Caco-2 (cell line): ENCODE measurements around the gene POLD4. TPM values are rescaled to one million over a fixed set of nuclear protein-coding genes. Genes with fewer than 3 reads are reported as not detected.

Source experiments
- BruUV-seq: library from RNA; stranded (reverse); fragments of 400-500 nt; replicated peaks from 2 replicates; lab custom pipeline; 2021; lab: Mats Ljungman, UMichigan
- CTCF ChIA-PET: fragments of 300-600 bp; sonication (Branson Sonifier 250); formaldehyde crosslinking; loops from one replicate; lab custom pipeline; 2022; ENCODE audit warnings: antibody characterized with exemption; lab: Charles Lee
- POLR2A ChIA-PET: fragments of 300-600 bp; sonication (Branson Sonifier 250); formaldehyde crosslinking; loops from one replicate; lab custom pipeline; 2022; ENCODE audit warnings: antibody characterized with exemption; lab: Charles Lee
- DNase-seq, 2 experiments: peaks; one replicate each; pipeline versions ENCODE4 v3.0.0 to v3.0.0-alpha.2; 2020 to 2022
- H3K27me3 ChIP-seq: replicated peaks from 2 replicates; pipeline ENCODE4 v1.6.0; 2011; ENCODE audit warnings: low read length; ENCODE audit not compliant: control insufficient read depth, insufficient read depth
- H3K36me3 ChIP-seq: 2 replicates; pipeline ENCODE4 v1.5.1; 2011; ENCODE audit warnings: low read length; ENCODE audit not compliant: control insufficient read depth, insufficient read depth
- H3K4me1 ChIP-seq: fragments of 250-450 bp; sonication (Bioruptor Pico); 2 replicates; pipeline ENCODE4 v1.5.1; 2020; ENCODE audit warnings: mild to moderate bottlenecking
- H3K4me3 ChIP-seq: 2 replicates; pipeline ENCODE4 v1.5.1; 2011; ENCODE audit warnings: low read depth, mild to moderate bottlenecking, control low read depth, low read length
- H3K9me3 ChIP-seq: fragments of 250-450 bp; sonication (Bioruptor Pico); 2 replicates; pipeline ENCODE4 v1.5.1; 2020; ENCODE audit warnings: mild to moderate bottlenecking, moderate library complexity
- H3K27ac Mint-ChIP-seq: one replicate; pipeline ENCODE4 v1.8.0; 2022; ENCODE audit warnings: mixed read lengths; ENCODE audit not compliant: unreplicated experiment
- H3K27me3 Mint-ChIP-seq: one replicate; pipeline ENCODE4 v1.8.0; 2022; ENCODE audit warnings: mixed read lengths; ENCODE audit not compliant: insufficient read depth, unreplicated experiment
- H3K36me3 Mint-ChIP-seq: one replicate; pipeline ENCODE4 v1.8.0; 2022; ENCODE audit warnings: mild to moderate bottlenecking, mixed read lengths; ENCODE audit not compliant: insufficient read depth, unreplicated experiment
- H3K4me1 Mint-ChIP-seq: one replicate; pipeline ENCODE4 v1.8.0; 2022; ENCODE audit warnings: low read depth, mixed read lengths; ENCODE audit not compliant: unreplicated experiment
- H3K4me3 Mint-ChIP-seq: one replicate; pipeline ENCODE4 v1.8.0; 2022; ENCODE audit warnings: mild to moderate bottlenecking, moderate library complexity, mixed read lengths; ENCODE audit not compliant: unreplicated experiment
- H3K9me3 Mint-ChIP-seq: one replicate; pipeline ENCODE4 v1.8.0; 2022; ENCODE audit warnings: mixed read lengths; ENCODE audit not compliant: unreplicated experiment
- intact Hi-C: fragments of 100-400 bp; cut with micrococcal nuclease; formaldehyde crosslinking; loops from one replicate; pipeline ENCODE4 v1.10.0; 2022; ENCODE audit not compliant: unreplicated experiment
- total RNA-seq: library from RNA; stranded (reverse); gene quantifications from 2 replicates; pipeline ENCODE4 v1.2.3, GENCODE V29; 2022
- TF ChIP-seq, protein P1 (sequence below), 2 experiments: fragments of 200-600 bp in 1 of 2; IDR thresholded peaks; 1 replicate in 1 of 2; 2 replicates in 1 of 2; pipeline versions ENCODE4 v1.5.1 to v1.8.0; 2011 to 2022; ENCODE audit warnings: antibody characterized with exemption in 1 of 2, control low read depth in 1 of 2, inconsistent platforms in 1 of 2, low read depth in 1 of 2, low read length in 1 of 2, mild to moderate bottlenecking in 1 of 2, moderate library complexity in 1 of 2; ENCODE audit not compliant: insufficient read depth in 1 of 2, severe bottlenecking in 1 of 2, unreplicated experiment in 1 of 2

POLD4 gene
- total RNA-seq, 1 experiment from 2014 or later = 29.8 TPM

DNA sequence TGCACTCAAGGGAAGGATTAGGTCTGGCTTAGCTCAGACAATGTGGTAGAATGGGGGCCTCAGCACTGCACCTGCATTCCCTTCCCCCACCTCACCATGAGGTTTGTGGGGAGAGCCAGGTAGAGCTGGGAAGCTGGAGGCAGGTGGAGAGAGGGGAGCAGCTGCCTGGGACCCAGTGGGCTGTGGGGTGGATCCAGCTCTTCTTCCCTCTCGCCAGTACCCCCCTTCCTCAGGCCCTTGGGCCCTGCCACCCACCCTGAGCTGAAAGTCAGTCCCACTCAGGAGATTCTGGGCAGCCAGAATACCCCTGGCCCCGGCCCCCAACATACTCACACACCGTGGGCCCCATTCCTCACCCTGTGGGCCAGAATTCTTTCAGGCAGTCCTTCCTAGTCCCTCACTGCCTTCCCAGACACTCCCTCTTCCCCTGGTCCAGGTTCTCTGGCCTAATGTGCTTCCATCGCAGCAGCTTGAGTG, 3.1 kb upstream of the POLD4 start:
- Mint-ChIP-seq H3K36me3 (peaks cover 16% of the 10 kb centered on the region), H3K9me3 (no peaks in the 10 kb centered on the region), H3K27ac (peak overlapping the region; percentile 81), H3K4me1 (peaks cover 14% of the 10 kb centered on the region), H3K27me3 (no peaks in the 10 kb centered on the region), H3K4me3 (peak overlapping the region; percentile 54)
- no peaks in the 10 kb centered on the region for H3K27me3 ChIP-seq
- no TSS peak for BruUV-seq
- CTCF ChIA-PET = interaction anchor here (0.6 to 17.9 kb wide), 8 partner anchors 11 to 345 kb away, joined by 3 to 775 read pairs (median 4); partner anchors contain the start of genes CLCF1, KDM2A and PPP1CA
- H3K9me3 ChIP-seq = no peaks in the 10 kb centered on the region
- H3K4me1 ChIP-seq = peaks cover 42% of the 10 kb centered on the region
- TF ChIP-seq, protein P1, sequence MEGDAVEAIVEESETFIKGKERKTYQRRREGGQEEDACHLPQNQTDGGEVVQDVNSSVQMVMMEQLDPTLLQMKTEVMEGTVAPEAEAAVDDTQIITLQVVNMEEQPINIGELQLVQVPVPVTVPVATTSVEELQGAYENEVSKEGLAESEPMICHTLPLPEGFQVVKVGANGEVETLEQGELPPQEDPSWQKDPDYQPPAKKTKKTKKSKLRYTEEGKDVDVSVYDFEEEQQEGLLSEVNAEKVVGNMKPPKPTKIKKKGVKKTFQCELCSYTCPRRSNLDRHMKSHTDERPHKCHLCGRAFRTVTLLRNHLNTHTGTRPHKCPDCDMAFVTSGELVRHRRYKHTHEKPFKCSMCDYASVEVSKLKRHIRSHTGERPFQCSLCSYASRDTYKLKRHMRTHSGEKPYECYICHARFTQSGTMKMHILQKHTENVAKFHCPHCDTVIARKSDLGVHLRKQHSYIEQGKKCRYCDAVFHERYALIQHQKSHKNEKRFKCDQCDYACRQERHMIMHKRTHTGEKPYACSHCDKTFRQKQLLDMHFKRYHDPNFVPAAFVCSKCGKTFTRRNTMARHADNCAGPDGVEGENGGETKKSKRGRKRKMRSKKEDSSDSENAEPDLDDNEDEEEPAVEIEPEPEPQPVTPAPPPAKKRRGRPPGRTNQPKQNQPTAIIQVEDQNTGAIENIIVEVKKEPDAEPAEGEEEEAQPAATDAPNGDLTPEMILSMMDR (IDR thresholded peaks at IDR 0.05; ENCODE audit: insufficient read depth in 1 of 2, low read depth in 1 of 2, low read length in 1 of 2, severe bottlenecking in 1 of 2, unreplicated experiment in 1 of 2) = no peak
- no peak for DNase-seq
- no peaks in the 10 kb centered on the region for H3K36me3 ChIP-seq
- intact Hi-C loops = no loop called here
- POLR2A ChIA-PET = interaction anchor here (1.7 kb wide), 1 partner anchor 18 kb away, joined by 8 read pairs; the partner anchor contains the start of gene CLCF1
- H3K4me3 ChIP-seq = no peak overlapping the region

DNA sequence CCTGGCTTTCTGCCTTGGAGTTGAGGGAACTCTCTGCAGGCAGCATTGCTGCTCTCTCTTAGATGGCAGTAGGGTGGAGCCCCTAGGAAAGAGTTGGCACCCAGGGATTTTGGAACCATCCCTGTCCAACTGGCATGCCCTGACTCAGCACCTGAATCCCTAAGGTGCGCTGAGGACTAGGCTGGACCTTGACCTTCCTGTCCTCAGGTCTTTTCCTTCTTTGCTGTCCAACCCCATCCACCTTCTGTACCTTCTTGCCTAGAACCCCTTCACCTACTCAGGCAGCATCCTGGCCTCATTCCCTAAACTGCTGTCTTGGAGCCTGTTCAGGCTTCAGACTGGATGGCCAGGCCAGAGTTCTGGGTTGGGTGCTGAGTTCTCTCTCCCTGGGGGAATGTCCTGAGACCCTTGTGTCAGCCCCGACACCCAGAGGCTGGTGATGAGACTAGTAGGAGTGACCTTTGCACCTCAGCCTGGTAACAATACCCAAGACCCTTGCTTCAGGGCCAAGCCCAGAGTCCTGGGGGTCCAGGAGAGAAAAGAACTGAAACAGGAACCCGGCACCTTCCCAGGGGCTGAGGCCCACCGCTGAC, 2.5 kb upstream of the POLD4 start:
- no peaks in the 10 kb centered on the region for H3K9me3 Mint-ChIP-seq
- Histone ChIP-seq H3K4me1 (peaks cover 45% of the 10 kb centered on the region), H3K36me3 (no peaks in the 10 kb centered on the region), H3K9me3 (no peaks in the 10 kb centered on the region), H3K4me3 (no peak overlapping the region), H3K27me3 (no peaks in the 10 kb centered on the region)
- H3K36me3 Mint-ChIP-seq = peaks cover 16% of the 10 kb centered on the region
- ChIA-PET POLR2A (interaction anchor here (0.9 to 1.7 kb wide), 3 partner anchors 18 to 113 kb away, joined by 3 to 8 read pairs (median 8); partner anchors contain the start of genes CLCF1 and PPP1CA), CTCF (interaction anchor here (0.7 to 17.9 kb wide), 9 partner anchors 10 to 239 kb away, joined by 3 to 775 read pairs (median 12); partner anchors contain the start of genes CLCF1, KDM2A, PPP1CA and RAD9A)
- no peak overlapping the region for H3K4me3 Mint-ChIP-seq
- BruUV-seq = no TSS peak
- peak overlapping the region; percentile 81 for H3K27ac Mint-ChIP-seq
- DNase-seq = no peak
- H3K4me1 Mint-ChIP-seq = peaks cover 14% of the 10 kb centered on the region
- TF ChIP-seq, protein P1 (IDR thresholded peaks at IDR 0.05; ENCODE audit: insufficient read depth in 1 of 2, low read depth in 1 of 2, low read length in 1 of 2, severe bottlenecking in 1 of 2, unreplicated experiment in 1 of 2) = no peak
- intact Hi-C loops = no loop called here
- H3K27me3 Mint-ChIP-seq = no peaks in the 10 kb centered on the region

DNA sequence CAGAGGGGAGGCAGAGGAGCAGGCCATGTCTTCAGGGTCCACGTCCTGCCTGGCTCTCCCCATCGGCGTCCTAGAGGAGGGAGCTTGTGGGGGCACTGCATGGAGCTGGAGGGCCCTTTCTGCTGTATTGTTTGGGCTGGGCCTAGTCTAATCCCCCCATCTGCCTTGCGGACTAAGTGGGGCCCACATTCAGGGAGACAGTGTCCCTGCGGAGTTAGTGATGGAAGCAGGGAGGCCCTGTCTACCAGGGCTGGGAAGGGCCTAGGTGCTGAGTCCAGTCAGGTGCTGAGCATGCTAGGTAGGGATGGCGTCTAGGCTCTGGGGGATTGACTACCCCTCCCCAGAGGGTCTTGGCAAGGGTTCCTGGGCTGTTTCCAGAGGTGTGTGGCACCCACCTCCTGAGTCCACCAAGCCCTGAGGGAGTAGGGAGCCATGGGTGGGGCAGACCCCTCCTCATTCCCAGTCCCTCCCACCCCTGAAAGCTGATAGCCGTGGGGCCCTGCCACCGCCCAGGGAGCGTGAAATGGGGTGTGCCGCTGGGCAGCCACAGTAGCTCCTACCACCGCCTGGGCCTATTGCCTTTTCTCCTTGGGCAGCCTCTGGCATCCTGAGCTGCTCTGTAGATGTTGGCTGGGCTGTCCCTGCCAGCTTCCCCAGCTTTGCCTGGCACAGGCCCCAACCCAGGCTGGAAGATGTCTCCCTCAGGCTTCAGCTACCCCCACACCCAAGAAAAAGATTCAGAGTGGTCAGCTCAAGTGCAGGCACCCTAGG, 1.9 kb upstream of the POLD4 start:
- no peaks in the 10 kb centered on the region for H3K27me3 ChIP-seq
- Mint-ChIP-seq H3K27ac (peak overlapping the region; percentile 81), H3K4me3 (peak overlapping the region; percentile 83), H3K9me3 (no peaks in the 10 kb centered on the region), H3K27me3 (no peaks in the 10 kb centered on the region), H3K36me3 (peaks cover 16% of the 10 kb centered on the region), H3K4me1 (peaks cover 14% of the 10 kb centered on the region)
- H3K4me1 ChIP-seq = peaks cover 45% of the 10 kb centered on the region
- intact Hi-C loops = no loop called here
- no peaks in the 10 kb centered on the region for H3K9me3 ChIP-seq
- POLR2A ChIA-PET = interaction anchor here (0.9 to 1.7 kb wide), 3 partner anchors 19 to 113 kb away, joined by 3 to 8 read pairs (median 8); partner anchors contain the start of genes CLCF1 and PPP1CA
- no TSS peak for BruUV-seq
- H3K36me3 ChIP-seq = no peaks in the 10 kb centered on the region
- peak in 1 of 2 experiments; percentile 46 for DNase-seq
- 0 out of 2 replicates have a peak overlapping the region, but pooled peaks have one; percentile 5 for H3K4me3 ChIP-seq
- CTCF ChIA-PET = interaction anchor here (0.7 to 17.9 kb wide), 7 partner anchors 10 to 238 kb away, joined by 3 to 775 read pairs (median 14); partner anchors contain the start of genes CLCF1, PPP1CA and RAD9A
- TF ChIP-seq, protein P1 (IDR thresholded peaks at IDR 0.05; ENCODE audit: insufficient read depth in 1 of 2, low read depth in 1 of 2, low read length in 1 of 2, severe bottlenecking in 1 of 2, unreplicated experiment in 1 of 2) = no peak
